HepG2 (cell line): ENCODE measurements around the gene UCMA. TPM values are rescaled to one million over a fixed set of nuclear protein-coding genes. Genes with fewer than 3 reads are reported as not detected.

ENCODE experiments used
- CHD4 ChIP-seq: fragments of 200-600 bp; sonication (generic); IDR thresholded peaks from 2 replicates; pipeline ENCODE4 v1.7.0; 2017; ENCODE audit warnings: mild to moderate bottlenecking, low read length, borderline replicate concordance
- E2F2 ChIP-seq: sonication (generic); formaldehyde crosslinking; IDR thresholded peaks from 2 replicates; pipeline ENCODE4 v1.4.0; 2020; ENCODE audit warnings: missing genetic modification reagents, borderline replicate concordance
- FLYWCH1 ChIP-seq: sonication (generic); formaldehyde crosslinking; IDR thresholded peaks from 2 replicates; pipeline ENCODE4 v1.8.1; 2023; ENCODE audit warnings: mild to moderate bottlenecking, missing genetic modification reagents
- FOXK1 ChIP-seq: sonication (generic); formaldehyde crosslinking; IDR thresholded peaks from 2 replicates; pipeline ENCODE4 v1.4.0; 2020; ENCODE audit warnings: low read depth, missing genetic modification reagents, borderline replicate concordance
- HBP1 ChIP-seq: IDR thresholded peaks from 2 replicates; pipeline ENCODE4 v1.6.1; 2016; ENCODE audit warnings: low read depth, control low read depth
- HIC2 ChIP-seq: sonication (generic); formaldehyde crosslinking; IDR thresholded peaks from 2 replicates; pipeline ENCODE4 v1.9.0; 2022; ENCODE audit warnings: low read depth, missing genetic modification reagents
- HNF4A ChIP-seq: sonication (generic); formaldehyde crosslinking; IDR thresholded peaks from 2 replicates; pipeline ENCODE4 v1.4.0; 2020; ENCODE audit warnings: missing genetic modification reagents
- HNF4G ChIP-seq, 2 experiments: sonication (generic) in 1 of 2; formaldehyde crosslinking in 1 of 2; IDR thresholded peaks; 2 replicates each; pipeline versions ENCODE4 v1.4.0 to v1.6.1; 2011 to 2020; ENCODE audit warnings: borderline replicate concordance in 2 of 2, low read depth in 2 of 2, mild to moderate bottlenecking in 2 of 2, low read length in 1 of 2, missing genetic modification reagents in 1 of 2, moderate library complexity in 1 of 2
- MXI1 ChIP-seq: IDR thresholded peaks from 3 replicates; pipeline ENCODE4 v1.6.1; 2012; ENCODE audit warnings: low read depth, low read length, inconsistent platforms, borderline replicate concordance
- NFYB ChIP-seq: sonication (generic); formaldehyde crosslinking; IDR thresholded peaks from 2 replicates; pipeline ENCODE4 v1.4.0; 2020; ENCODE audit warnings: missing genetic modification reagents
- PATZ1 ChIP-seq: sonication (generic); formaldehyde crosslinking; IDR thresholded peaks from 2 replicates; pipeline ENCODE4 v1.4.0; 2020; ENCODE audit warnings: missing genetic modification reagents
- POGK ChIP-seq: sonication (generic); formaldehyde crosslinking; conservative IDR thresholded peaks from 2 replicates; pipeline ENCODE4 v1.8.0; 2022; ENCODE audit warnings: mild to moderate bottlenecking, moderate library complexity, missing genetic modification reagents
- SP4 ChIP-seq: sonication (generic); formaldehyde crosslinking; IDR thresholded peaks from 2 replicates; pipeline ENCODE4 v1.8.1; 2023; ENCODE audit warnings: mild to moderate bottlenecking, missing genetic modification reagents
- TBX2 ChIP-seq: sonication (generic); formaldehyde crosslinking; IDR thresholded peaks from 2 replicates; pipeline ENCODE4 v1.5.0; 2020; ENCODE audit warnings: missing genetic modification reagents, mild to moderate bottlenecking, borderline replicate concordance
- TOPORS ChIP-seq: sonication (generic); formaldehyde crosslinking; IDR thresholded peaks from 2 replicates; pipeline ENCODE4 v1.8.0; 2023; ENCODE audit warnings: mild to moderate bottlenecking, missing genetic modification reagents
- ZNF24 ChIP-seq: fragments of 450-650 bp; IDR thresholded peaks from 2 replicates; pipeline ENCODE4 v1.6.1; 2017; ENCODE audit warnings: antibody characterized with exemption, mild to moderate bottlenecking
- ZNF513 ChIP-seq: sonication (generic); formaldehyde crosslinking; conservative IDR thresholded peaks from 2 replicates; pipeline ENCODE4 v1.5.0; 2020; ENCODE audit warnings: missing genetic modification reagents
- ZNF570 ChIP-seq: sonication (generic); formaldehyde crosslinking; IDR thresholded peaks from 2 replicates; pipeline ENCODE4 v1.4.0; 2020; ENCODE audit warnings: mild to moderate bottlenecking, missing genetic modification reagents, borderline replicate concordance
- ZNF577 ChIP-seq: sonication (generic); formaldehyde crosslinking; IDR thresholded peaks from 2 replicates; pipeline ENCODE4 v1.4.0; 2020; ENCODE audit warnings: mild to moderate bottlenecking, low read depth, missing genetic modification reagents, borderline replicate concordance
- ZNF614 ChIP-seq: IDR thresholded peaks from 2 replicates; pipeline ENCODE4 v1.6.1; 2018; ENCODE audit warnings: missing biosample characterization, missing genetic modification reagents, inconsistent platforms, borderline replicate concordance
- polyA plus RNA-seq, 8 experiments: library from polyadenylated mRNA; depleted of rRNA in 3 of 8; stranded (reverse) in 7 of 8; unstranded in 1 of 8; fragments of >200 nt; fragmentation: Illumina TruSeq in 4 of 8; extraction: Trizol in 4 of 8; gene quantifications; 2 replicates each; pipeline versions ENCODE4 v1.2.1 to v1.2.3, GENCODE V29; 2011 to 2016; ENCODE audit warnings: low read depth in 4 of 8, missing spikeins in 1 of 8, mixed read lengths in 1 of 8; ENCODE audit not compliant: insufficient read depth in 1 of 8
- total RNA-seq, 5 experiments: library from RNA; depleted of rRNA; stranded (reverse); fragments of >200 nt; fragmentation: Illumina TruSeq; extraction: Trizol; gene quantifications; 2 replicates each; pipeline ENCODE4 v1.2.3, GENCODE V29; 2016; ENCODE audit warnings: low read depth in 1 of 5

Gene UCMA
- total and polyA plus RNA-seq, 2 of the 13 experiments (the other 11 are each of a cell fraction or from before 2014, with no cell fraction given) = not detected

- TF ChIP-seq HBP1 (no peak), ZNF513 (no peak), PATZ1 (CRISPR knock-in tag) (no peak), ZNF614 (peak; percentile 66; the same call in 1 of the 2 replicates), TBX2 (CRISPR knock-in tag) (no peak), HIC2 (no peak), FLYWCH1 (CRISPR knock-in tag) (no peak), E2F2 (no peak), HNF4G (IDR thresholded peaks at IDR 0.05; ENCODE audit: borderline replicate concordance, low read depth, low read length) (peak; percentile 50), HNF4G (CRISPR knock-in tag; IDR thresholded peaks at IDR 0.05; ENCODE audit: borderline replicate concordance, low read depth) (no peak), NFYB (CRISPR knock-in tag) (no peak), HNF4A (peak; percentile 75), CHD4 (no peak), ZNF570 (no peak), MXI1 (no peak), ZNF24 (no peak), FOXK1 (CRISPR knock-in tag) (no peak), ZNF577 (CRISPR knock-in tag) (no peak), POGK (CRISPR knock-in tag) (no peak), SP4 (CRISPR knock-in tag) (no peak), TOPORS (CRISPR knock-in tag) (peak; percentile 91; the same call in 1 of the 2 replicates)
These were observed 21.0 kb downstream of the UCMA start (continued) for GRCh38 chr10:13213163-13213562.
